Endothelial cell of umbilical vein (primary cell): Measurements from ENCODE around the gene DNAI7.

ENCODE experiments used
- CTCF ChIP-seq, 2 donors: IDR thresholded peaks; 1 replicate in 1 of 2; 2 replicates in 1 of 2; pipeline ENCODE4 v1.5.1; 2011; ENCODE audit warnings: low read length in 2 of 2, mild to moderate bottlenecking in 2 of 2, moderate library complexity in 2 of 2, control low read depth in 1 of 2, inconsistent platforms in 1 of 2, low read depth in 1 of 2; ENCODE audit not compliant: insufficient read depth in 1 of 2; ENCODE audit errors: extremely low read depth in 1 of 2
- MAX ChIP-seq: IDR thresholded peaks from 2 replicates; pipeline ENCODE4 v1.6.1; 2011; ENCODE audit not compliant: insufficient read depth, insufficient read length
- POLR2AphosphoS5 ChIP-seq: IDR thresholded peaks from 2 replicates; pipeline ENCODE4 v1.6.1; 2012; ENCODE audit warnings: low read depth, mild to moderate bottlenecking, control low read depth, low read length, moderate library complexity; ENCODE audit not compliant: insufficient read depth

- TF ChIP-seq CTCF (IDR thresholded peaks at IDR 0.05; ENCODE audit: extremely low read depth in 1 of 2, insufficient read depth in 1 of 2, low read depth in 1 of 2, low read length in 2 of 2): no peak
- TF ChIP-seq MAX: no peak
- no peak for TF ChIP-seq POLR2AphosphoS5
Observed at GRCh38 chr12:25197608-25198007, 2.6 kb upstream of the DNAI7 start.
